ENCODE measurements around the gene ATE1. TPM values are rescaled to one million over a fixed set of nuclear protein-coding genes. Genes with fewer than 3 reads are reported as not detected.

The ATE1 gene
- total RNA-seq, 1 experiment from 2014 or later = 18.7 TPM

DNA sequence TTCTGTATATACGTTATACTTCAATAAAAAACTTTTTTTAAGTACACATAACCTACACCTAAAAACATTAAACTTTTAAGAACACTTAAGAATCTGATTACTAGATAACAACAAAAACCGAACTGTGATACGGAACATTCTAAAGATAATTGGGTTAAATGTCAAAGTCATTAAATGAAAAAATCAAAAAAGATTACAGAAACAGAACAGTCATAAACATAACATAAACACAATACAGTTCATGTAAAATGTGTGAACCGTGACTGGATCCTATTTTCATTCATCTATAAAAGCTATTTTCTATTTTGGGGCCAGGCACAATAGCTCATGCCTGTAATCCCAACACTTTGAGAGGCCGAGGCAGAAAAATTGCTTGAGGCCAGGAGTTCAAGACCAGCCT, 38.6 kb downstream of the ATE1 start:
- Mint-ChIP-seq H3K9me3 (ENCODE audit: low read depth, unreplicated experiment) (no peaks in the 10 kb centered on the region), H3K4me3 (ENCODE audit: low read depth, unreplicated experiment) (no peak overlapping the region), H3K27ac (ENCODE audit: unreplicated experiment) (no peak overlapping the region), H3K27me3 (ENCODE audit: unreplicated experiment) (no peaks in the 10 kb centered on the region), H3K4me1 (ENCODE audit: low read depth, unreplicated experiment) (no peaks in the 10 kb centered on the region), H3K36me3 (ENCODE audit: insufficient read depth, unreplicated experiment) (peaks cover 6% of the 10 kb centered on the region)
- TF ChIP-seq, protein P1, sequence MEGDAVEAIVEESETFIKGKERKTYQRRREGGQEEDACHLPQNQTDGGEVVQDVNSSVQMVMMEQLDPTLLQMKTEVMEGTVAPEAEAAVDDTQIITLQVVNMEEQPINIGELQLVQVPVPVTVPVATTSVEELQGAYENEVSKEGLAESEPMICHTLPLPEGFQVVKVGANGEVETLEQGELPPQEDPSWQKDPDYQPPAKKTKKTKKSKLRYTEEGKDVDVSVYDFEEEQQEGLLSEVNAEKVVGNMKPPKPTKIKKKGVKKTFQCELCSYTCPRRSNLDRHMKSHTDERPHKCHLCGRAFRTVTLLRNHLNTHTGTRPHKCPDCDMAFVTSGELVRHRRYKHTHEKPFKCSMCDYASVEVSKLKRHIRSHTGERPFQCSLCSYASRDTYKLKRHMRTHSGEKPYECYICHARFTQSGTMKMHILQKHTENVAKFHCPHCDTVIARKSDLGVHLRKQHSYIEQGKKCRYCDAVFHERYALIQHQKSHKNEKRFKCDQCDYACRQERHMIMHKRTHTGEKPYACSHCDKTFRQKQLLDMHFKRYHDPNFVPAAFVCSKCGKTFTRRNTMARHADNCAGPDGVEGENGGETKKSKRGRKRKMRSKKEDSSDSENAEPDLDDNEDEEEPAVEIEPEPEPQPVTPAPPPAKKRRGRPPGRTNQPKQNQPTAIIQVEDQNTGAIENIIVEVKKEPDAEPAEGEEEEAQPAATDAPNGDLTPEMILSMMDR (IDR thresholded peaks at IDR 0.05; ENCODE audit: unreplicated experiment) = no peak
- no peak for DNase-seq
- intact Hi-C loops (cut with micrococcal nuclease; ENCODE audit: unreplicated experiment) = no loop called here
- no TSS peak for BruUV-seq (replicated peaks)
- CTCF ChIA-PET = no interaction called here

DNA sequence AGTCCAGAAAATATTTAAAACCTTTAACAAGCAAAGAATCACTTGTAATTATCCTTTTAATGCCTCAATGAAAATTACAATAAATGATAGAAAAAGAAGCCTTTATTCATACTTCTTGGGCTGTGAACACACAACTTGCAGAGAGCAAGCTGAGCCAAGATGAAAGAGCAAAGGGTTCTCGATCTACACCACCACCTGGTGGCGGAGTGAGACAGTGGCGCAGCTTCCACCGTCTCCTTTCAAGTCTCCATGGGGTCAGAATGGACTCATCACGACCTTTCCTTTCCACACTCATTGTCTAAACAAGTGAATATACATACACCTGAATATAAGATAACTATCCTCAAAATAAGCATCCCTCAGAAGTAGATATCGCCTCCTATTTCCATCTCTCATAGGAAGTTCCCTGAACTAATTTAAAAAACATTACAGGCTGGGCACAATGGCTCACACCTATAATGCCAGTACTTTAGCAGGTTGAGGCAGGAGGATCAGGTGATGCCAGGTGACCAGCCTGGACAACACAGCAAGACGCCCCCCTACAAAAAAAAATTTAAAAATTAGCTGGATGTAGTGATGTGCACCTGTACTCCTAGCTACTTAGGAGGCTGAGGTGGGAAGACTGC, 40.7 kb downstream of the ATE1 start:
- BruUV-seq (replicated peaks) = no TSS peak
- Mint-ChIP-seq H3K36me3 (ENCODE audit: insufficient read depth, unreplicated experiment) (no peaks in the 10 kb centered on the region), H3K9me3 (ENCODE audit: low read depth, unreplicated experiment) (no peaks in the 10 kb centered on the region), H3K4me1 (ENCODE audit: low read depth, unreplicated experiment) (peaks cover 8% of the 10 kb centered on the region), H3K27ac (ENCODE audit: unreplicated experiment) (no peak overlapping the region), H3K4me3 (ENCODE audit: low read depth, unreplicated experiment) (no peak overlapping the region), H3K27me3 (ENCODE audit: unreplicated experiment) (no peaks in the 10 kb centered on the region)
- intact Hi-C loops (cut with micrococcal nuclease; ENCODE audit: unreplicated experiment) = loop anchor here (1.0 to 2.0 kb wide), 2 partner anchors 62 to 944 kb away; no protein-coding TSS in a partner anchor
- TF ChIP-seq, protein P1 (IDR thresholded peaks at IDR 0.05; ENCODE audit: unreplicated experiment) = peak; percentile 56
- peak; percentile 58 for DNase-seq
- CTCF ChIA-PET = interaction anchor here (0.9 to 1.2 kb wide), 2 partner anchors 164 to 1463 kb away, joined by 3 to 4 read pairs; no protein-coding TSS in a partner anchor

DNA sequence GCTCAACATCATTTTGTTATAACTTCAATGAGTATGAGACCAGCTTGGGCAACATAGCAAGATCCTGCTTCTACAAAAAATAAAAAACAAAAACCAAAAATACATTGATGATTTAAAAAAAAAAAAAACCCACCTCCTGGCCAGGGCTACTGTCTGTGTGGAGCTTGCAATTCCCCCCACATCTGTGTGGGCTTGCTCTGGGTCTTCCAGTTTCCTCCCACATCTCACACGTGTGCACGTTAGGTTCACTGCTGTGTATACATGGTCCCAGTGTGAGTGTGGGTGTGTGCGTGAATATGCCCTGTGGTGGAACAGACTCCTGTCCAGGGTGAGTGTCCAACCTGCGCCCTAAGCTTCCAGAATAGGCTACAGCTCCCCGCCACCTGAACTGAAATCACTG, 41.6 kb downstream of the ATE1 start:
- H3K4me3 Mint-ChIP-seq (ENCODE audit: low read depth, unreplicated experiment) = no peak overlapping the region
- H3K27ac Mint-ChIP-seq (ENCODE audit: unreplicated experiment) = no peak overlapping the region
- TF ChIP-seq, protein P1 (IDR thresholded peaks at IDR 0.05; ENCODE audit: unreplicated experiment) = no peak
- intact Hi-C loops (cut with micrococcal nuclease; ENCODE audit: unreplicated experiment) = loop anchor here (2.0 kb wide), 1 partner anchor 61 kb away; no protein-coding TSS in a partner anchor
- DNase-seq = no peak
- CTCF ChIA-PET = no interaction called here
- H3K9me3 Mint-ChIP-seq (ENCODE audit: low read depth, unreplicated experiment) = no peaks in the 10 kb centered on the region
- H3K4me1 Mint-ChIP-seq (ENCODE audit: low read depth, unreplicated experiment) = peaks cover 8% of the 10 kb centered on the region
- BruUV-seq (replicated peaks) = no TSS peak
- no peaks in the 10 kb centered on the region for H3K27me3 Mint-ChIP-seq (ENCODE audit: unreplicated experiment)
- H3K36me3 Mint-ChIP-seq (ENCODE audit: insufficient read depth, unreplicated experiment) = no peaks in the 10 kb centered on the region

DNA sequence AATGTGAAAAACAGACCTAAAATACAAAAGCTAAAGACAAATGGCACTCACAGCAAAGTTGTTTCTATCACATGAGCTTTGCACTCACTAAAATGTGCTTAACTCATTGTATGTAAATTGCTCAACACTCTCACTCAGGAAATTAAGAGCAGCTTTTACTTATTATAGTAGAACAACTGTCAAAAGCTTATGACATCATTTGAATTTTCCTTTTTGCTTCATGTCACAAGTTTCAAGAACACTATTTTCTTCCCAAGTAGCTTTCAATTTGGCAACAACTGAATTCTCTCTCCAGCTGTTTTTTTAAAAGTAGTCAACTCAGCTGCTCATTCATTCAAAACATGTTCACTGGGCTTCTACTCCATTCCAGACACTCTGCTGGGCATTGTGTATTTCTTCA, 46.9 kb downstream of the ATE1 start:
- DNase-seq = no peak
- H3K36me3 Mint-ChIP-seq (ENCODE audit: insufficient read depth, unreplicated experiment) = no peaks in the 10 kb centered on the region
- H3K4me3 Mint-ChIP-seq (ENCODE audit: low read depth, unreplicated experiment) = no peak overlapping the region
- TF ChIP-seq, protein P1 (IDR thresholded peaks at IDR 0.05; ENCODE audit: unreplicated experiment) = no peak
- no peaks in the 10 kb centered on the region for H3K9me3 Mint-ChIP-seq (ENCODE audit: low read depth, unreplicated experiment)
- H3K27me3 Mint-ChIP-seq (ENCODE audit: unreplicated experiment) = no peaks in the 10 kb centered on the region
- H3K4me1 Mint-ChIP-seq (ENCODE audit: low read depth, unreplicated experiment) = peaks cover 8% of the 10 kb centered on the region
- no TSS peak for BruUV-seq (replicated peaks)
- intact Hi-C loops (cut with micrococcal nuclease; ENCODE audit: unreplicated experiment) = no loop called here
- CTCF ChIA-PET = no interaction called here
- no peak overlapping the region for H3K27ac Mint-ChIP-seq (ENCODE audit: unreplicated experiment)

Data from Calu3 (cell line).